ENCODE measurements around the gene FNIP2. TPM values are rescaled to one million over a fixed set of nuclear protein-coding genes. Genes with fewer than 3 reads are reported as not detected.
"Not testable (repeated sequence)": the region's sequence is repeated elsewhere in the genome, so short reads cannot be mapped to it uniquely, and the experiment has no call there.

Gene FNIP2
- total RNA-seq, 1 experiment from 2014 or later, result 5.2 TPM

- H3K27ac ChIP-seq (ENCODE audit: low read length), result no peak overlapping the region
- no peaks in the 10 kb centered on the region for H3F3A ChIP-seq (ENCODE audit: low read length, unreplicated experiment)
- DNase-seq (peak; percentile 35), ATAC-seq (no peak; the same call in 1 of the 2 replicates)
- TF ChIP-seq CTCF (conservative IDR thresholded peaks at IDR 0.05; ENCODE audit: low read depth, low read length), result no peak
- no peak for TF ChIP-seq EZH2 (IDR thresholded peaks at IDR 0.05; ENCODE audit: low read length, unreplicated experiment)
- TF ChIP-seq EZH2phosphoT487 (IDR thresholded peaks at IDR 0.05; ENCODE audit: borderline replicate concordance, low read length), result no peak
- no peaks in the 10 kb centered on the region for H3K4me1 ChIP-seq (ENCODE audit: insufficient read depth, low read length)
- no peaks in the 10 kb centered on the region for H4K20me1 ChIP-seq (ENCODE audit: low read length)
- no peaks in the 10 kb centered on the region for H3K9me3 ChIP-seq (ENCODE audit: low read length)
- no peak overlapping the region for H2AFZ ChIP-seq (ENCODE audit: low read length)
- no TSS peak for BruUV-seq (replicated peaks)
- no peaks in the 10 kb centered on the region for H3K36me3 ChIP-seq (ENCODE audit: low read depth, low read length)
- ChIA-PET POLR2A (ENCODE audit: unreplicated experiment) (interaction anchor here (0.6 kb wide), 1 partner anchor 126 kb away, joined by 4 read pairs; no protein-coding TSS in a partner anchor), CTCF (no interaction called here)
- H3K9ac ChIP-seq (ENCODE audit: low read length), result no peak overlapping the region
- no peaks in the 10 kb centered on the region for H3K9me2 ChIP-seq (replicated peaks; ENCODE audit: low read length)
- no peaks in the 10 kb centered on the region for H3K79me2 ChIP-seq (ENCODE audit: low read length)
- H3K4me2 ChIP-seq (ENCODE audit: low read length), result no peak overlapping the region
- intact Hi-C loops (cut with micrococcal nuclease), result no loop called here
- H3K4me3 ChIP-seq (ENCODE audit: low read length), result no peak overlapping the region
- H3K27me3 ChIP-seq (ENCODE audit: low read length), result no peaks in the 10 kb centered on the region
Measured at GRCh38 chr4:158949099-158949498, 180.3 kb downstream of the FNIP2 start.

- H3K9me3 ChIP-seq (ENCODE audit: low read length); intact Hi-C loops (cut with micrococcal nuclease); H3K27ac ChIP-seq (ENCODE audit: low read length); H4K20me1 ChIP-seq (ENCODE audit: low read length); H3K4me2 ChIP-seq (ENCODE audit: low read length); BruUV-seq (replicated peaks); DNase-seq; H3K79me2 ChIP-seq (ENCODE audit: low read length); H3K27me3 ChIP-seq (ENCODE audit: low read length); H3K36me3 ChIP-seq (ENCODE audit: low read depth, low read length); H3K9ac ChIP-seq (ENCODE audit: low read length); H3F3A ChIP-seq (ENCODE audit: low read length, unreplicated experiment); H2AFZ ChIP-seq (ENCODE audit: low read length); H3K4me3 ChIP-seq (ENCODE audit: low read length); ATAC-seq; H3K9me2 ChIP-seq (replicated peaks; ENCODE audit: low read length); CTCF ChIA-PET; H3K4me1 ChIP-seq (ENCODE audit: insufficient read depth, low read length); POLR2A ChIA-PET (ENCODE audit: unreplicated experiment): not testable (repeated sequence)
Measured at GRCh38 chr4:158952221-158952774, 183.5 kb downstream of the FNIP2 start.

- intact Hi-C loops (cut with micrococcal nuclease); H3K4me1 ChIP-seq (ENCODE audit: insufficient read depth, low read length); CTCF ChIA-PET; H3K4me2 ChIP-seq (ENCODE audit: low read length); POLR2A ChIA-PET (ENCODE audit: unreplicated experiment); H2AFZ ChIP-seq (ENCODE audit: low read length); BruUV-seq (replicated peaks); H3K36me3 ChIP-seq (ENCODE audit: low read depth, low read length); H3K4me3 ChIP-seq (ENCODE audit: low read length); H3K9me3 ChIP-seq (ENCODE audit: low read length); H3K9me2 ChIP-seq (replicated peaks; ENCODE audit: low read length); ATAC-seq; H4K20me1 ChIP-seq (ENCODE audit: low read length); H3K9ac ChIP-seq (ENCODE audit: low read length); DNase-seq; H3K27ac ChIP-seq (ENCODE audit: low read length); H3K27me3 ChIP-seq (ENCODE audit: low read length); H3F3A ChIP-seq (ENCODE audit: low read length, unreplicated experiment); H3K79me2 ChIP-seq (ENCODE audit: low read length): not testable (repeated sequence)
Measured at GRCh38 chr4:158956345-158956744, 187.5 kb downstream of the FNIP2 start.

GRCh38 chr4:158956918-158957317, 188.1 kb downstream of the FNIP2 start:
- H3K27me3 ChIP-seq (ENCODE audit: low read length); ATAC-seq; H3K9me2 ChIP-seq (replicated peaks; ENCODE audit: low read length); H4K20me1 ChIP-seq (ENCODE audit: low read length); H2AFZ ChIP-seq (ENCODE audit: low read length); H3K4me3 ChIP-seq (ENCODE audit: low read length); H3K9me3 ChIP-seq (ENCODE audit: low read length); intact Hi-C loops (cut with micrococcal nuclease); H3K79me2 ChIP-seq (ENCODE audit: low read length); POLR2A ChIA-PET (ENCODE audit: unreplicated experiment); DNase-seq; H3F3A ChIP-seq (ENCODE audit: low read length, unreplicated experiment); H3K4me1 ChIP-seq (ENCODE audit: insufficient read depth, low read length); H3K4me2 ChIP-seq (ENCODE audit: low read length); BruUV-seq (replicated peaks); CTCF ChIA-PET; H3K9ac ChIP-seq (ENCODE audit: low read length); H3K36me3 ChIP-seq (ENCODE audit: low read depth, low read length); H3K27ac ChIP-seq (ENCODE audit: low read length): not testable (repeated sequence)

Other genes with a start within 250 kb of the FNIP2 start
- gene RXFP1, start 247.1 kb upstream of the FNIP2 start, total RNA-seq (2014; rRNA removed), result not detected in 2 replicates
- gene C4orf46, start 97.1 kb upstream of the FNIP2 start, total RNA-seq (2014; rRNA removed), result 10.9 and 13.1 TPM in 2 replicates
- gene ETFDH, start 96.7 kb upstream of the FNIP2 start, total RNA-seq (2014; rRNA removed), result 22.4 and 23.8 TPM in 2 replicates
- 34.4 and 43.3 TPM in 2 replicates for gene PPID, start 45.6 kb upstream of the FNIP2 start, total RNA-seq (2014; rRNA removed)

All from PC-3 (cell line).